HG03432 (cell line): Measurements from ENCODE around the gene PLCH1.
"Not testable (repeated sequence)": the region's sequence is repeated elsewhere in the genome, so short reads cannot be mapped to it uniquely, and the experiment has no call there.

ENCODE experiments used
- ATAC-seq: cut with Tn5 transposase; IDR thresholded peaks from one replicate; pipeline ENCODE4 v1.9.1; 2021; ENCODE audit warnings: mild to moderate bottlenecking, moderate library complexity; ENCODE audit not compliant: unreplicated experiment

PLCH1 gene

DNA sequence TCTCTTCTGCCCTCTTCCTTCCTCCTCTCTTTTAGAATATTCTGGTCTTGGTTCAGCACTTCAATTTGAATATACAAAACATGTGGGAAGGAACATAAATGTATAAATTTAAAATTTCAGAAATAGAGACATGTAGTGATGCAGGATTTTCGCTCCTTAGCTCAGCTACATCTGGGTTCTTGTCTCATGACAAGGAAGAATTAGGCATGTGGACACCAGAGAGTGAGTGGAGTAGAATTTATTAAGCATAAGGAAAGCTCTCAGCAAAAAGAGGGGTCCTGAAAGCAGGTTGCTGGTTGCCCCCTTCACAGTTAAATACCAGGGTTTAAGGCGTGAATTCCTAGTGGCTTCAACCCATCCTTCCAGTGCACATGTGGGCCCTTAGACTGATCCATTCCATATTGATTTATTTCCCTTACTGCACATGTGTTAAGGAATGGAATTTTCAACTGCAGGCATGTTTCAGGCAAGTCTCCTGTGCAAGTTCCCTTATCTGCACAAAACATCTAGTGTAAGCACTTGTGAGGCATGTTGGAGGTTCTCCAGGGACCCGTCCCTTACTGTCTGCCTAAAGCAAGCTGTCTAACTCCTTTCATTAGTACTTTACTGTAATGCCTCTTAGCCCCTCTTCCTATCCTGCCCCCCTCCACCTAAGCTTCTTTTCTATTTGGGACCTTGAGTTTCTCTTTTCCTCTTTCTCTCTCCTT lies 318.2 kb downstream of the PLCH1 start:
- no peak for ATAC-seq

GRCh38 chr3:155425396-155425795 lies 319.5 kb downstream of the PLCH1 start:
- no peak for ATAC-seq

DNA sequence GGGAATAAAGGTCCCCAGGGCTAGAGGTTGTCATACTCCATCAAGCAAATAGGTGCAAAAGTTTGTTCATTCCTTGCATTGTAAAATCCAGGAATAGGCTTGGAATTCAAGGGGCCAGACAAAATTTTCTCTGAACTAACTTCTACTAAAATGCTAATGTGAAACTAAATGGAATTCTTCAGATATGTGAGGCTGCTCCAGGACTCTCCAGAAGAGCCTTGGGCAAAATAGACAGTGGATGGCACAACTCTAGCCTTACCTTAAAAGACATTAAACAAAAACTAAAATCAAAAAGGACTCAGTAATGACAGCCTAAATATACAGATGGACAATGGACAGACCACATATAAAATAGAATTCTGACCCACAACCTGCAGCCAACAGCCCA lies 320.6 kb downstream of the PLCH1 start:
- ATAC-seq, result no peak

- no peak for ATAC-seq
Observed at GRCh38 chr3:155423526-155424322, 321.1 kb downstream of the PLCH1 start.

- no peak for ATAC-seq
Observed at GRCh38 chr3:155420881-155421486, 323.9 kb downstream of the PLCH1 start.

DNA sequence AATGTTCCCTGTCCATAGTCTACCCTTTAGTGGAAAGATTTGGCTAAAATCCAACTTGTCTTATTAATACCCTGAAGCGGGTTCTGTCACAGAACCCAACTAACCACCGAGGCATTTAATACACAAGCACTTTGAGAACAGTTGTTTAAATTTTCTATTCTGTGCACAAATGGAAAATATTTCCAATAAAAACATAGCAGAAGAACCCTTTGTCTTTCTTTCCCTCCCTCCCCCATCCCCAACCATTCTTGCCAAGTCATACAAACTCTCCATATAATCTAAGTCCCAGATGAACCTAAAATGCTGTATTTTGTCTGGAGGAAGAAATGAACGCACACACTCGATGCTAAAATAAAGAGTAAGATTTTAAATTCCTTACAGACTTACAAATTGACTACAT lies 324.5 kb downstream of the PLCH1 start:
- no peak for ATAC-seq

- no peak for ATAC-seq
Observed at GRCh38 chr3:155418407-155418806, 326.5 kb downstream of the PLCH1 start.

- no peak for ATAC-seq
Observed at GRCh38 chr3:155417119-155417517, 327.8 kb downstream of the PLCH1 start.

GRCh38 chr3:155416500-155417118 lies 328.3 kb downstream of the PLCH1 start:
- no peak for ATAC-seq

- ATAC-seq, result no peak
Observed at GRCh38 chr3:155412904-155413303, 332.0 kb downstream of the PLCH1 start.

GRCh38 chr3:155411500-155412223 lies 333.2 kb downstream of the PLCH1 start:
- no peak for ATAC-seq

DNA sequence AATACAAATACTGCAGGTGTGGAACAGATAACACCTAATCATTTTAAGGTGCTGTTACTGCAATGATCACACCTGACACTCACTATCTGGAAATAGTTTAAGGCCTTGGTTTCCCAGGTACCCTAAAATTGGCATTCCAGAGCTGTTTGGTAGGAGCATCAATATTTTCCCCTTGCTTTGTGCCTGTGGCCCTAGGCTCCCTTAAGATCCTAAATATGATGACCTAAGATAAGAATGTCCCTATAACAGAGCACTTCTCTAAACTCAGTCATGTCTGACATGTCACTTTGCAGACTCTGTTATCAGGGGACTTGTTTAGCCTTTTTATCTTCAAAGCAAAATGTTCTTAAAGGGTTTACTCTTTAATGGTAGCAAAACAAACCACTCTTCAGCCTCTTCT lies 335.5 kb downstream of the PLCH1 start:
- ATAC-seq, result no peak

GRCh38 chr3:155407971-155408370 lies 336.9 kb downstream of the PLCH1 start:
- ATAC-seq, result no peak

DNA sequence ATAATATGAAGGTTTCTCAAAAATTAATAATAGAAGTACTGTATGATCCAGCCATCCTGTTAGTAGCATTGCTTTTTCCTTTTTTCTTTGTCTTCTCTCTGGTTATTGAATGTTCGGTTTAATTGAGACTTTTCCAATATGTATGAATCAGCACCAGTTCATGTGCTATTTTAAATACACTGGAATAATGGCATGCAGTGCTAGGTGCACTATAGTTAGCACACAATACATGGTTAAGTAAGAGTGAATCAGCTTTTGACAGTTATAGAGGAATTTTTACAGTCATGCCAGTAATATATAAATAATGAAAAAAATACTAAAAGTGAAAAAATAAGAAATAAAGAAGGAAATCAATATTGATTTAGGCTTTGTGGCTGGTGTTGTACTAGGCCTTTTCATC lies 337.5 kb downstream of the PLCH1 start:
- no peak for ATAC-seq

GRCh38 chr3:155404486-155404885 lies 340.4 kb downstream of the PLCH1 start:
- ATAC-seq, result no peak

DNA sequence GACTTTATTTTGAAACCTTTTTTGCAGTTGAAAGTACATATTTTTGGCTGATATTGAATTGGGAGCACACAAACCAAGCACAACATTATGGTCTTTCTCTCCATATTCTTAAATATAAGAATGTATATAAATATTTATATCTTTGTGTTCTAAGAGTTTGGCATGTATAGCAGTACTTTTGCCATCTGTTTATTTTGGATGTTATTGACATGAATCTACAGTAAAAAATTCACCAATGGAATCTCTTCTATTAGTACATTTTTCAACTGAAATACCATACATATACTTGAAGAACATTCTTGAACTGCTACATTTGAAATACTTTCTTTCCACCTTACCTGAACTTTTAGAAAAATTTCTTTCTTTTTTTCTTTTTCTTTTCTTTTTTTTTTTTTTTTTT lies 342.2 kb downstream of the PLCH1 start:
- no peak for ATAC-seq

DNA sequence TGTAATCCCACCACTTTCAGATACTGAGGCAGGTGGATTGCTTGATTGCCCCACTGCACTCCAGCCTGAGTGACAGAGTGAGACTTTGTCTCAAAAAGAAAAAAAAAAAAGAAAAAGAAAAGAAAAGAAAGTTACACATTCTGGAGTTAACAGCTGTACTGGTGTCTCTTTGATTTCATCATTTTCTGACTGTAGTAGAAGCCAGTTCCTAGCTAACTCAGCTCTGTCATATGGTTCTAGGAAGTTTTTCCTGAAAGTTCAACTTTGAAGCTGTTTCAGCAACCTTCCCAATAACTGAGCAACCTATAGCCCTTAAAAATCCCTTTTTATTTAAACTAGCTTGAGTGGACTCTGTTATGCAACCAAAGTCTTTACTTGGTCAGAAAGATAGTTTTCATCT lies 346.8 kb downstream of the PLCH1 start:
- no peak for ATAC-seq

GRCh38 chr3:155394896-155395295 lies 350.0 kb downstream of the PLCH1 start:
- ATAC-seq, result not testable (repeated sequence)

DNA sequence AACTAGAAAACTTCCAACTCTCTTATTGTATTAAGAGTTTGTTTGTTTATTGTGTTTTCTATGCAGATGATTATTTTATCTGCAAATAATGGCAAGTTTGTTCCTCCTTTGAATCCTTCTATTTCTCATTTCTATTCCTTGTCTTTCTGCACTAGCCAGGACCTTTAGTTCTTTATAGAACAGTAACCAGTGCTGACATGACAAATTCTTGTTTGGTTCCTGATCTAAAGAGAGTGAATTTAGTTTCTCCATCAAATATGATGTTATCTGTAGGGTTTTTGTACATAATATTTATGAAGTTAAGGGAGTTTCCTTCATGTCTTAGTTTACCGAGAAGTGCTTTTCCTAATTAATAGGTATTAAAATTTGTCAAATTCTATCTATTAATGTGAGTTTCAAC lies 350.6 kb downstream of the PLCH1 start:
- ATAC-seq, result no peak

DNA sequence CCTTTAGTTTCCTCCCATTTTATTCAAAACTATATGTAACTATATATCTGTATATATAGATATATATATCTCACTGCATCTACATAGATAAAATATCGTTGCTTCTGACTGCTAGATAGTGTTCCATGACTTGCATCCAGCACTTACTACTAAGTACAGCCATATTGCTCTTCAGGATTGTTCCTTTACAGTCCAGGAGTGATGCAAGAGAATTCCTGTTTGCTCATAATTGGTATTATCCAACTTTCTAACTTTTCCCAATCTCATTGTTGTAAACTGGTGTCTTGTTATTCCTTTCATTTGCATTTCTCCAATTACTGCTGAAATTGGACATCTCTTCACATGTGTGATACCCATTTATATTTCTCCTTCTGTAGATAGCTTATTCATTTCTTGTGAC lies 351.6 kb downstream of the PLCH1 start:
- no peak for ATAC-seq

DNA sequence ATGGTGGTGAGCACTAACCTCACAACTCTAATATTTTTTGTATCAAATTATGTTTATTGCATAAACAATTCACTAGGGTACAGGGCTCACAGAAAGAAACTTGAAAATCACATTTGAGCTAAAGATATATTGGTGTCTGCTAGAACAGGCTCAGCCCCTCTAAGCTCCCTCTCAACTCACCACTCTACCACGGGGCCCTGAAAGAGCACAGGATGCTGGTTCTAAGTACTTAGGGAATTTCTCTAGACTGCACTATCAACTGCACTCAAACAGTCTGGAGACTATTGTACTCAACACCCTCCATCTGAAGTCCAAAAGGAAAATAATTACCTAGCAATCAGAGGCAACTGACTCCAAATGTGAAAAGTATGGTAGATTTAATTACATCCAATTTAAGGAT lies 352.7 kb downstream of the PLCH1 start:
- ATAC-seq, result no peak
